Sigmoid colon (tissue), 4 donors: Measurements from ENCODE around the gene CELA3A.

Experiments used
- CTCF ChIP-seq, 4 experiments: fragments of 450-650 bp in 3 of 4; fragments of 200-600 bp in 1 of 4; IDR thresholded peaks; one replicate each; pipeline ENCODE4 v1.5.1; 2016 to 2019; ENCODE audit warnings: antibody characterized with exemption in 4 of 4, mild to moderate bottlenecking in 3 of 4, moderate library complexity in 2 of 4
- POLR2A ChIP-seq, 2 donors: fragments of 450-650 bp; IDR thresholded peaks; one replicate each; pipeline ENCODE4 v1.6.1; 2016; ENCODE audit warnings: antibody characterized with exemption in 2 of 2, mild to moderate bottlenecking in 2 of 2, moderate library complexity in 2 of 2
- POLR2AphosphoS5 ChIP-seq, 4 donors: sonication (generic); formaldehyde crosslinking; IDR thresholded peaks; one replicate each; pipeline ENCODE4 v1.6.1; 2017; ENCODE audit warnings: antibody characterized with exemption in 4 of 4

- TF ChIP-seq CTCF (IDR thresholded peaks at IDR 0.05) (no peak), POLR2AphosphoS5 (IDR thresholded peaks at IDR 0.05) (no peak), POLR2A (IDR thresholded peaks at IDR 0.05) (no peak)
Observed at GRCh38 chr1:21966247-21967000, 35.0 kb upstream of the CELA3A start.
